GM12801 (cell line): ENCODE results near the gene PDE11A.

ENCODE experiments used
- TF ChIP-seq, protein P1 (sequence below): IDR thresholded peaks from one replicate; pipeline ENCODE4 v1.5.1; 2011; ENCODE audit warnings: control low read depth; ENCODE audit not compliant: insufficient read length; ENCODE audit errors: extremely low read depth

PDE11A gene

DNA sequence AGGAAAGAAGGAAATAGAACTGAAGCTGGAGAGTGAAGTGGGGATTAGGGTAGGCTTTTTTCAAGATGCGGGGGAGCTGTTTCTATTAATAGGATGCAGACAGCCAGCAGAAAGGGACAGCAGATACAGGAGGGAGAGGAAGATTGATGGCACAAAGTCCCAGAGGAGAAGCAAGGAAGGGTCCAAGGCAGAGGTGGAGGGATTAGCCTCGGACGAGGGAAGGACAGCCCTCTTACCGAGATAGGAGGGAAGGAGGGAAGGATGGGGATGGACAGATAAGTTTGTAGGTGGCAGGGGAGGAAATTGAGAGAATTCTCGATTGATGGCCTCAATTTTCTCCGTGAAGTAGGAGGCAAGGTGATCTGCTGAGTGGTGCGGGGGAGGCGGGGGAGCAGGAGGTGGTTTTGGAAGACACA, 362.6 kb downstream of the PDE11A start:
- TF ChIP-seq, protein P1, sequence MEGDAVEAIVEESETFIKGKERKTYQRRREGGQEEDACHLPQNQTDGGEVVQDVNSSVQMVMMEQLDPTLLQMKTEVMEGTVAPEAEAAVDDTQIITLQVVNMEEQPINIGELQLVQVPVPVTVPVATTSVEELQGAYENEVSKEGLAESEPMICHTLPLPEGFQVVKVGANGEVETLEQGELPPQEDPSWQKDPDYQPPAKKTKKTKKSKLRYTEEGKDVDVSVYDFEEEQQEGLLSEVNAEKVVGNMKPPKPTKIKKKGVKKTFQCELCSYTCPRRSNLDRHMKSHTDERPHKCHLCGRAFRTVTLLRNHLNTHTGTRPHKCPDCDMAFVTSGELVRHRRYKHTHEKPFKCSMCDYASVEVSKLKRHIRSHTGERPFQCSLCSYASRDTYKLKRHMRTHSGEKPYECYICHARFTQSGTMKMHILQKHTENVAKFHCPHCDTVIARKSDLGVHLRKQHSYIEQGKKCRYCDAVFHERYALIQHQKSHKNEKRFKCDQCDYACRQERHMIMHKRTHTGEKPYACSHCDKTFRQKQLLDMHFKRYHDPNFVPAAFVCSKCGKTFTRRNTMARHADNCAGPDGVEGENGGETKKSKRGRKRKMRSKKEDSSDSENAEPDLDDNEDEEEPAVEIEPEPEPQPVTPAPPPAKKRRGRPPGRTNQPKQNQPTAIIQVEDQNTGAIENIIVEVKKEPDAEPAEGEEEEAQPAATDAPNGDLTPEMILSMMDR = no peak

DNA sequence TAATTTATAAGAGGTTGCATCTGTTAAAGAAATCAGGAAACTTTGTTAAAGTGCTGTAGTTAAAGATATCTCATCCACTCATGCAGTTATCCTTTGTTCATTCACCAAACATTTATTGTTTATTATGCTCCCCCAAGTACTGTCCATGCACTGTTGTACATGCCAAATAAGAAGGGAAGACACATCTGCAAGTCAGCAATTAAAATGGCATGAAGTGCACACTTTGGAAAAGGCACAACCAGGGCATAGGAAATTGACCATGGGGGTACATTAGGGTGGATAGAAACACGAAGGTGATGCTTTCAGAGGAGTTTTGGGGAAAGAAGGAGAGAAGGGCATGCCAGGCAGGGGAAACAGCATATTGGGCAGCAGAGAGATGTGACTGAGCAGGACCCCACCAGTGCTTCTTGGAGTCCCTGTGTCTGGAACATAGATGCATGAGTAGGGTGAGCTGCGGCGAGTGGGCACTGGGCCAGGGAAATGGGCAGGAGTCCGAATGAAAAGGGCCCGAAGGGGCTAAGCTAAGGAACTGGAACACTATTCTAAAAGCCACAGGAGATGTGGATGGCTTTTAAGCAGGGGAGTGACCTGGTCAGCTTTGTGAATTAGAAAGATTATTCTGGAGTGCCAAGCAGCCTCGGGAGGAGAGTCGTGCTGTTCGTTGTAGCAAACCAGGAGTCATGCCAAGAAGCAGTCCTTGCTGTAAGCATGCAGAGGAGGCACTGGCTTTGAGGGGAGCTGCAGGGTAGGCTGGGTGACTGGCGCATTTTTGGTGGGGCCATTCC, 363.7 kb downstream of the PDE11A start:
- TF ChIP-seq, protein P1 = no peak

DNA sequence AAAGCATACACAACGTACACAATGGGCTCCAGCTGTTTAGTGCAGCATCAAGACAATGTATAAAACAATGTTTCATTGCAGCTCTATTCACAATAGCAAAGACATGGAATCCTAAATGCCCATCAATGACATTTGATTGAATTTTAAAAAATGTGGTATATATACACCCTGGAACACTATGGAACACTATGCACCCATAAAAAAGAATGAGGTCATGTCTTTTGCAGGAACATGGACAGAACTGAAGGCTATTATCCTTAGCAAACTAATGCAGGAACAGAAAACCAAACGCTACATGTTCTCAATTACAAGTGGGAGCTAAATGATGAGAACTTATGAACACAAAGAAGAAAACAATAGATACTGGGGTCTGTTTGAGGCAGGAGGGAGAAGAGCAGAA, 364.5 kb downstream of the PDE11A start:
- TF ChIP-seq, protein P1 = no peak

DNA sequence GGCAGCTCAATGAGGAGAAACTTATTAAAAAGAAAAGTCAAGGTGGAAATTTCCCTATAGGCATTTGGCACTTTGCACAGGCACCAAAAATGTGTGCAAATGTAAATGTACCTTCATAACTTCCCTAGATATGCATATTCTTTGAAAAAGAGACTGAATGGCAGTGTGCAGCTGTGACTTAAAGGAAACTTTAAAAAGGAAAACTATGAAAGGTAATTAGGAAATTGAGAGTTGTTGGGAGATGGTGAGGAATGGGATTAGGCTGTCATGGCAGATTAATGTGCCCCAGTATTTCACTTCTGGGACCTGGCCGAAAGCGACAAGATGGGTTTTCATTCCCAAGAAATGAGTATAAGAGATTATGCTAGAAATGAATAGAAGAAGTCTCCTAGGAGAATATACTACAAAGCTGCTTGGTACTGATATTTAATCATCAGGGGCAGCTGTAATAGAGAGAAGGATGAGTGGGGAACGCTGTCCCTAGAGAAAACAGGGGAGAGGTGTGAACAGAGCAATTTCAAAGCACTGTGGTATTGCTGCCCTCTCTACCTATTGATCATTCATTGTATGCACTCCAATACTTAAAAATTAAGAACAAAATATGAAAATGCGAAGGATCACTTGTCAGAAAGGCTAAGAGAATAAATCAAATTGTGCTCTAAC, 366.9 kb downstream of the PDE11A start:
- TF ChIP-seq, protein P1 = no peak

DNA sequence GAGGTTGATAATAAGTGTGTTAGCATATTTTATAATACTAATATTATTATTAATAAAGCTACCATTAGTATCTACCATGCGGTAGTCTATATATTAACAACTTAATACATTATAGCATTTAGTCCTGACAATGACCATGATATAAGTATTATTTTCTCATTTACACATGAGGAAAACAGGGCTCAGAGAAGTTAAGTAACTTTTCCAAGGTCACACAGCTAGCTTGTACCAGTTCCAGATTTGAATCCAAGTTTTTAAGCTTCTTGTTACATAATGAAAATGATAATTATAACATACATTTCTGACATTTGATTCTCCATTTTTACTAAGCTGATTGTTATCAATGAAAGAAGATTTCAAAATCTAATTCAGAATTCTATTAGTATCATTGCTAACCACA, 369.4 kb downstream of the PDE11A start:
- TF ChIP-seq, protein P1 = no peak

DNA sequence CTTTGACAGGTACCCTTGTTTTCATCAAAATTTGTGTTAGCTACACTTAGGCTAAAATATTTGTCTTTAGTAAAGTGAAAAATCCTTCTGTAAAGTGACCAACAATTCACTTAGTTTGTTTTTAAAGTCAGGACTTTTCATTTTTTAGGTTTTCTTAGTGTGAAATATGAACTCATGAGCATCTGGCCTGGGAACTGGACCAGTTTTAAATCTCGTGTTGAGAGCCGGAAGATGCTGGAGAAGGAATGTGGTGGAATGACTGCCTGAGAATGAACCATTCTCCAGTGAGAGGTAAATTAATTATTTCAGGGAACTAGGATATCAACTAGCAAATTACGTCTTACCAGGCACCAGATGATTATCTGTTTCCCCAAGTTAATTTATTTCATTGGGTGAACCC, 374.3 kb downstream of the PDE11A start:
- TF ChIP-seq, protein P1 = no peak

DNA sequence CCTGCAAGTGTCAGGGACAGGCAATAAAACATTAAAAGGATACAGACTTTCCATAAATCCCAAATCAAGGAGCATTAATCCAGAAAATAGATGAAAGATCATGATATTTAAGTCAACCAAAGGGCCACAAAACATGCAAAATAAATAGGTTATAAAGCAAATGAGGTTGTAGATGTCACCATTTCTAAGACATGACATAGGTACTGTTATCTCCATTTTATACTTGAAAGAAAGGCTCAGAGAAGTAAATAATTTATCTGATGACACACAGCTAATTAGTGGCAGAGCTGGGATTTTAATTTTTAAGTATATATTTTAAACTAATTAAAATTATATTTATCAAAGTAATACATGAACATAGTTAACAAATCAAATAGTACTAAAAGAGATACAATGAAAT, 378.2 kb downstream of the PDE11A start:
- TF ChIP-seq, protein P1 = no peak
